NCI-H82 (cell line): ENCODE measurements around the gene CBX2.

ENCODE experiments used
- DNase-seq: peaks from one replicate; lab custom pipeline; 2025; lab: John Stamatoyannopoulos, UW

CBX2 gene

DNA sequence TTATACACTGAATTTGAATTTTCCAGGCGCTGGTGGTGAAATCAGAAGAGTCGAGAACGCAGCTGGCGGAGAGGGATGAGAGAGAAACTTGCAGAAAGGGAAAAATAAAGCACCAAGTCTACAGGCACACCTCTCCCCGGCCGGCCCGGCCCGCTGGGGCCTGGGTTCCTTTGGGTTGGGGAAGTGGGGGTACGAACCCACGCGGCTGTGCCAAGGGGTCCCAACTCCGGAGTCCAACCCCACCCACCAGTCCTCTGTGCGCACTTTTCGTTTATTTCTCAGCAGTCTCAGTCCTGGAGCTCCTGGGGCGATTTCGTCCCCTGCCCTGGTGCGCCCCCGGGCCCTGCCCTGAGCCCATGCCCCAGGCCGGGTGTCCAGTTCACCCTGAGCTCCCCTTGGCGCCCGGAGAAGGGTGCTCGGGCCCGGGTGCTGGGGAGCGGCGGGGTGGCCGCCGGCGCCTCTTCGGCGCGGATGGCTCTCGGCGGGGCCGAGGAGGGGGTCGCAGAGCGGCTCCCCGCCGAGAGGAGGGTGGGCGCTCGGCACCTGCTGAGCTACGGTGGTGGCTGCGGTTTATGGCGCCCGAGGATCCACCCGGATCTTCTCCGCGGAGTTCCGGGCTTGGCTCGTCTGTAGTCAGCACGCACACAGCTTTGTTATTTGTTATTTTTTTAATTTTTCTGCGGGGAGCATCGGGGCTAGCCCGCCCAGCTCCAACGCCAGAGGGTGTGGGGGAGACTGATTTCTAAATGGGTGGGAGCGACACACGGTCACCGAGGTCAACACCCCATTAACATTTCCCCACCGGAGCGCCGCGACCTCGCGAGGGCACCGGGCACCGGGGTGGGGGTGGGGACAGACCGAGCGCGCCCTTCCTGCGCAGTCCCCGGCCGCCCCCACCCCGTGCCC, 34.7 kb downstream of the CBX2 start:
- no peak for DNase-seq

DNA sequence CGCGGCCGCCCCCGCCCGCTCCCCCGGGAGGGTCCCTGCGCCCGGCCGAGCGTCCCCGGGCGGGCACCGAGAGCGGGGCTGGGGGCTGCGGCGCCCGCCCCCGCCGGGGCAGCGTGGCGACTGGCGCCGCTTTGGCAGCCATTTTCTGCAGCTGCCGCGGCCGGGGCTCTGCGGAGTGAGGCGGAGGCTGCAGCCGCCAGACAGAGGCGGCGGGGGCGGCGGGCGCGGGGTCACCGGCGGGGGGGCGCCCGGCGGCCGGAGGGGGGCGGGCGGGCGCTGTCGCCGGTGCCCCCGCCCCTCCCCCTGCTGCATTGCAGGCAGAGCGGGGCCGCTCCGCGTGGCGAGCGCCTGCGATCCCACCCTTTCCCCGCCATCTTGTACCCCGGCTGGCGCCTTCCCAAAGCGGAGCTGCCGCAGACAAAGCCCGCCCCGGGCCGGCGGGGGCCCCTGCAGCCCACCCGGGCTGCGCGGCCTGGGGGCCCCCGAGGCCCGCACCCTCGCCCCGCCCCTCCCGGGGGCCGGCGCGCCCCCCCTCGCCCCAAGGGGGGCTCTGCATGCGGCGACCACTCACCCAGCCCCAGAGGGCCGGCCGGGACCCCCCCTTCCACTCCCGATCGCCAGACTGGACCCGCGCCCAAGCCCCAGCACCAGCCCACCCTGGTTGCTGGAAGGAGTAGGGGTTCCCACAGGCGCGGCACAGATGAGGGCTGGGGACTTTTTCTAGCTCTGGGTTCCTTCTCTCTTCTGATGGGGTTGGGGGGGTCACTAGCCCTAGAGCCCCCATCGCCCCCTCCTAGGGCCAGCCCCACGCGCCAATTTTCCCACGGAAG, 35.6 kb downstream of the CBX2 start:
- peak; percentile 54 for DNase-seq

DNA sequence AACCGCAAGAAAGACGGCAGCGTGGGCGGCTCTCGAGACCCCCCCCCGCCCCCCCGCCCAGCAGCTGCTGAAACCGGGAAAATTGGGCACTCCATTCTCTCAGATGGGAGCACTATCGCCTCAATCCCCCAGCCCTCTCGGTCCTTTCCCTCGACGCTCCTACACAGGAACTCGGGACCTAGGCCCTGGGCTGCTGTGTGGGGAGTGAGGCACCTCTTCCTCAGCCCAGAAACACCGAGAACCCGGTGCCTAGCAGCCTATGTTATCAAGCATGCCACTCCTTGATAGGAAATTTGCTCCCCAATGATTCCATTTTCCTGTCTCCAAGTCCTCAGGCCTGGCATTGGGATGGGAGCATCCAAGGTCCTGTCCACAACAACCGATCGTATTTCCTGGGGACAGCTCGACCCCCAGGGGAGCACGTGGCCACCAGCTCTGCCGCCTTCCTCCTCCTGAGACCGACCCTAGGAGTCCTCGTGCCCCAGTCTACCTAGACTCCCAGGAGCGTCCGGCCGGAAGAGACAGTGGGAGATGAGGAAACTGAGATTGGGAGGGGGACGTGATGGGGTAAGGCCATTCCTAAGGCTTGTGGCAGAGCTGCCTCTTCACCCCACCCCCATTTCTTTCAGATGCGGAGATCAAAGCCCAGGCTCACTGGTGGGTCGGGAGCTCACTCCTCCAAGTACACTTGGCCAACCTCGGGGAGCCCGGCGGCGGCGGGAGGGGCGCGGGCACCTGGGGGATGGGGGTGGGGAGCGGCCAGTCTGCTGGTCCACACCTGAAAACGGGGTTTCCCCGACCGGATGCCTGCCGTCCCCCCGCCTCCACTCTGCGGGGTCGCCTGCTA, 36.4 kb downstream of the CBX2 start:
- no peak for DNase-seq

DNA sequence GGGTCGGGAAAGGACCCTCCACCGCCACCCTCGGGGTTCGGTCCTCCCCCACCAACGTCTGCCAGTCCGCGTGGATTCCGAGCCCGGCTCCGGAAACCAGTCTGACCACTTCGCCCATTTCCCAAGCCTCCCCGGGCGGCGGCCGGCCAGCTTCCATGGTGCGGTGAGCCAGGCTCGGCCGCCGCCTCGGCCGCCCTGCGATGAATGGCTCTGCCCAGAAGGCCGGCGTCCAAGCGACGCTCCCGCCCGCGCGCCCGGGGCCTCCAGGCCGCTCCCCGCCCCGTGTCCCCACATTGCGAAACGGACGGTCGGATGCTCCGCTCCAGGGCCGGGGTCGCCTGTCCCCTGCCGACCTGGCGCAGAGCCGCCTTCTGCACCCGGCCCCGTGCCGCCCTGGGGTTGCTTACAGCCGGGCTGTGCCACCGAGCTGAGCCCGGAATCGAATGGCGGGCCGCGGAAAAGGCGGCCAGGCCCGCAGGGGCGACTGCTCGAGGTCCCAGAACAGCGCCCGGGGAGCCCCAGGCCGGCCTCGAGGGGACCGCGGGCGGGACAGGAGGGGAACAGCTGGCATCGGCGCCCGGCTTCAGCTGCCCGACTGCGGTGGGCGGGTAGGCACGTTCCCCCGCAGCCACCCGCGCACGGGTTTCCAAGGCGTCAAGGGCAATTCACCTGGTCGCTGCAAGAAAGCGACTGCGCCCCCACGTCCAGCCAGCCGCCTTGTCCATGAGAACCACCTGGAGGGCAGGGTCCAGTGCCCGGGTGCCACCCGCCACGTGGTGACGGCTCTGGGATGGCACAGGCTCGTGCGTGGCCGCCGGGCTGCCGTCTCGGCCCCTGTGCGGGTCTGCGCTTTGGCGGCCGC, 37.3 kb downstream of the CBX2 start:
- DNase-seq, result no peak

GRCh38 chr17:79815836-79816461, 38.0 kb downstream of the CBX2 start:
- DNase-seq, result no peak

- no peak for DNase-seq
Measured at GRCh38 chr17:79818026-79818758, 40.2 kb downstream of the CBX2 start.

- DNase-seq, result no peak
Measured at GRCh38 chr17:79819085-79819484, 41.1 kb downstream of the CBX2 start.

DNA sequence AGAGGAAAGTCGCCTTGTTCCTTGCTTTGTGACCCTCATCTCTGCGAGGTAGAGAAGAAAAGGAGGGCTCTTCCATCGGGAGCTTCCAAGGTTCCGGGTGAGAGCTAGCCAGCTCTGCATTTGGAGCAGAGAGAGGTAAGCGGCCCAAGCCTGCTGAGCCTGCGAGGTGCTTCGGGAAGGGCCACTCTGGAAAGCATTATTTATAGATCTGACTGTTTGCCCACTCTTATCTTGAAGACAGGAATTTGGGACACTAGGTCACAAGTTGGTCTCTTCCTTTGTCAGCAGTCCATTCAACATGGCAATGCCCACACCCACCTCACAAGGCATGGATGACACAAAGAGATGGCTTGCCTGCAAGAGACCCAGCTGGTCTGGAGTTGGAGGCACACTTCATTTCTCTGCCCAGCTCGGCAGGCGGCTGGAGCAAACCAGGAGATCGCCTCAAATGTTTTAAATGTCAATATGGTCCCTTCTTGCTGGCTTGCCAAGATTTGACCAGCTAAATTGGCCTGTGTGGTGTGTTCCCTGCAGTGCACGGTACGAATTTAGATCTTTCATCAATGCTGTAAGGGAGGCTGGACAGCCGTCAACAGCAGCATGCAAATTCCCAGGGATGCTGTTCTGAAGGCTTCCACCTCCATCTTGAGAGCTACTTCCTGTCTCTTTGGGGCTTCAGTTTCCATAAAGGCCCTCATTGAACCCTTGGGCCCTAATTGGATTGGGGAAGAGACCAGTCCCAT, 41.8 kb downstream of the CBX2 start:
- DNase-seq, result no peak

- DNase-seq, result no peak
Measured at GRCh38 chr17:79820959-79821330, 43.0 kb downstream of the CBX2 start.

GRCh38 chr17:79821331-79822095, 43.6 kb downstream of the CBX2 start:
- no peak for DNase-seq

DNA sequence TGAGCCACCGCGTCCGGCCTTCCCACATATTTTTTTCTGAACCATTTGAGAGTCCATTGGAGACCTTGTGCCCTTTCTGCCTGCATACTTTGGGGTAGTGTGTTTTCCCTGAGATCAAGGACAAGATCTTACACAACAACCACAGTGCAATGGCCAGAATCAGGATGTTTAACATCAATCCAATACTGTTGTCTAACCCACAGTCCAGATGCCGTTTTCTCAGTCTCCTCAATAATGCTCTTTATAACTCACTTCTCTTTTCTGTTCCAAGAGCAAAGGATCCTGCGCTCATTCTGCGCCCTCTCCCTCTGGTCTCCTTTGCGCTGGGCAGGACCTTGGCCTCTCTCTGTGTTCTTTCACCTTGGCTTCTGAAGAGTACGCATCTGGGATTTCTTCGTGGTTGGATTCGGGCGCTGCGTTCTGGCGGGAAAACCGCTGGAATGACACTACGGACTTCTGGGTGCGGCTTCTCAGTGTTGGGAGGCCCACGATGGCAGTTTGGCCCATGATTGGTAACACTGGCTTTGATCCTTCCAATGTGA, 44.7 kb downstream of the CBX2 start:
- no peak for DNase-seq

DNA sequence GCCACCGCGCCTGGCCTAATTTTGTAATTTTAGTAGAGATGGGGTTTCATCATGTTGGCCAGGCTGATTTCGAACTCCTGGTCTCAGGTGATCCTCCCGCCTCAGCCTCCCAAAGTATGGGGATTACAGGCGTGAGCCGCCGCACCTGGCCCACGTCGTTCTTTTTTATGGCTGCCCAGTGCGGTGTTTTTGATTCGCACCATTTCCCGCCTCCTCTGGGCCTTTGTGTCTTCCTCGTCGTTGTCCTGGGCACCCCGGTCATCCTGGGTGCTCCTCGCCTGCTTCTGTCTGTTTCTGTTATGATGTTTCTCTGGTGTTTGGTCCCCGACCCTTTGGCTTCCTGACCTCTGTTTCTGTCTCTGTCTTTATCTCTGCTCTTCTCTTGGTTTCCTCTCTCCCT, 46.3 kb downstream of the CBX2 start:
- no peak for DNase-seq

- DNase-seq, result no peak
Measured at GRCh38 chr17:79824893-79825579, 47.1 kb downstream of the CBX2 start.

GRCh38 chr17:79825580-79825921, 47.6 kb downstream of the CBX2 start:
- DNase-seq, result no peak

DNA sequence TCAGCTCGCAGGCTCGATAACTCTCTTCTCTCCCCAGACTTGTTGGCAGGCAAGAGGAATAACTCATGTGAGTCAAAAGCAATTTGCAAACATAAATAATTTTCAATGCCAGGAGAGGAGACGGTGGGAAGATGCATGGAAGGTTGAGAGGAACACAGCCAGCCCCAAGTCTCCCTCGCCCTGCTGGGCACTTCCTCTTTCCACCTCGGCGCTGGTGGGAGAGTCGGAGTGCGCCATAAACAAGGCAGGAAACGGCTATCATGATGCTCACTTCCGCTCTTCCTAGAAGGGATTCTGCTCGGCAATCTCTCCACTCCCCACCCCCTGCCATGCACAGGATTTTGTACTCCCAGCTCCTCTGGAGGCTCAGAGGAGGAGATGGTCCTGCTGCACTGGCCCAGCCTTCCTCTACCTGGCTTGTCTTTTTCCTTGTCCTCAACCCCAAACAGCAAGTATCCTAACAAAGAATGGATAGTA, 48.3 kb downstream of the CBX2 start:
- DNase-seq, result no peak

GRCh38 chr17:79826841-79827578, 49.1 kb downstream of the CBX2 start:
- no peak for DNase-seq

- peak; percentile 67 for DNase-seq
Measured at GRCh38 chr17:79829004-79829403, 51.1 kb downstream of the CBX2 start.
